K562 (cell line): Measurements from ENCODE around the gene RWDD1. TPM values are rescaled to one million over a fixed set of nuclear protein-coding genes. Genes with fewer than 3 reads are reported as not detected.

Source experiments
- BCOR ChIP-seq: fragments of 450-650 bp; IDR thresholded peaks from 2 replicates; pipeline ENCODE4 v1.6.1; 2016
- BRCA1 ChIP-seq, 2 experiments: fragments of 450-650 bp in 1 of 2; sonication (generic) in 1 of 2; formaldehyde crosslinking in 1 of 2; IDR thresholded peaks; 2 replicates each; pipeline versions ENCODE4 v1.5.0 to v1.6.1; 2017 to 2020; ENCODE audit warnings: mild to moderate bottlenecking in 1 of 2, missing genetic modification reagents in 1 of 2
- CEBPZ ChIP-seq: fragments of 150-350 bp; IDR thresholded peaks from 2 replicates; pipeline ENCODE4 v1.6.1; 2014; ENCODE audit warnings: low read depth, mild to moderate bottlenecking, low read length, borderline replicate concordance
- CREB3 ChIP-seq: fragments of 450-650 bp; conservative IDR thresholded peaks from 2 replicates; pipeline ENCODE4 v1.6.1; 2016; ENCODE audit warnings: missing genetic modification characterization, low read depth, mild to moderate bottlenecking, missing compliant biosample characterization, moderate library complexity
- EP400 ChIP-seq: fragments of 450-650 bp; IDR thresholded peaks from 2 replicates; pipeline ENCODE4 v1.6.1; 2017; ENCODE audit warnings: antibody characterized with exemption, mild to moderate bottlenecking, moderate library complexity
- FOXP1 ChIP-seq: sonication (generic); formaldehyde crosslinking; IDR thresholded peaks from 2 replicates; pipeline ENCODE4 v1.8.0; 2022; ENCODE audit warnings: mild to moderate bottlenecking, missing genetic modification reagents
- GATA2 ChIP-seq: sonication (generic); formaldehyde crosslinking; IDR thresholded peaks from 2 replicates; pipeline ENCODE4 v1.4.0; 2020; ENCODE audit warnings: mild to moderate bottlenecking, missing genetic modification reagents
- GATAD2B ChIP-seq: fragments of 450-650 bp; IDR thresholded peaks from 2 replicates; pipeline ENCODE4 v1.6.1; 2017; ENCODE audit warnings: mild to moderate bottlenecking, borderline replicate concordance
- HDAC2 ChIP-seq: fragments of 450-650 bp; IDR thresholded peaks from 2 replicates; pipeline ENCODE4 v1.6.1; 2016; ENCODE audit warnings: mild to moderate bottlenecking
- KDM1A ChIP-seq, 2 experiments: fragments of 450-650 bp; IDR thresholded peaks; 2 replicates each; pipeline ENCODE4 v1.6.1; 2016; ENCODE audit warnings: mild to moderate bottlenecking in 2 of 2
- KLF13 ChIP-seq: fragments of 450-650 bp; IDR thresholded peaks from 2 replicates; pipeline ENCODE4 v1.6.1; 2016; ENCODE audit warnings: missing genetic modification characterization, low read depth, mild to moderate bottlenecking, missing compliant biosample characterization, moderate library complexity, borderline replicate concordance
- NR2C2 ChIP-seq, 2 experiments: fragments of 200-800 bp in 1 of 2; sonication (Bioruptor generic) in 1 of 2; sonication (generic) in 1 of 2; formaldehyde crosslinking in 1 of 2; IDR thresholded peaks; 2 replicates each; pipeline versions ENCODE4 v1.6.1 to v1.8.0; 2016 to 2022; ENCODE audit warnings: mild to moderate bottlenecking in 1 of 2, missing compliant biosample characterization in 1 of 2, missing genetic modification characterization in 1 of 2, missing genetic modification reagents in 1 of 2
- PCBP1 ChIP-seq: fragments of 200-400 bp; formaldehyde crosslinking; IDR thresholded peaks from 2 replicates; pipeline ENCODE4 v1.6.1; 2018; ENCODE audit warnings: mild to moderate bottlenecking, low read depth, low read length; ENCODE audit not compliant: poor library complexity, severe bottlenecking
- PHF8 ChIP-seq: fragments of 200-600 bp; sonication (generic); IDR thresholded peaks from 2 replicates; pipeline ENCODE4 v1.6.1; 2012; ENCODE audit warnings: mixed run types, mild to moderate bottlenecking, inconsistent platforms, low read length, moderate library complexity, borderline replicate concordance
- PML ChIP-seq: IDR thresholded peaks from 2 replicates; pipeline ENCODE4 v1.6.1; 2012; ENCODE audit warnings: low read length, inconsistent platforms
- RNF2 ChIP-seq: sonication (generic); IDR thresholded peaks from 2 replicates; pipeline ENCODE4 v1.6.1; 2016
- SAFB ChIP-seq: fragments of 200-400 bp; formaldehyde crosslinking; IDR thresholded peaks from 2 replicates; pipeline ENCODE4 v1.6.1; 2017; ENCODE audit warnings: low read depth, low read length, borderline replicate concordance
- SRSF3 ChIP-seq: fragments of 200-400 bp; formaldehyde crosslinking; IDR thresholded peaks from 2 replicates; pipeline ENCODE4 v1.6.1; 2016; ENCODE audit warnings: mild to moderate bottlenecking, low read length, moderate library complexity; ENCODE audit not compliant: insufficient read depth
- TARDBP ChIP-seq: fragments of 450-650 bp; IDR thresholded peaks from 2 replicates; pipeline ENCODE4 v1.6.1; 2016
- TCF7 ChIP-seq: sonication (generic); IDR thresholded peaks from 2 replicates; pipeline ENCODE4 v1.6.1; 2016; ENCODE audit warnings: antibody characterized with exemption, borderline replicate concordance
- TOE1 ChIP-seq, 2 experiments: fragments of 450-650 bp in 1 of 2; sonication (generic) in 1 of 2; formaldehyde crosslinking in 1 of 2; IDR thresholded peaks; 2 replicates each; pipeline versions ENCODE4 v1.7.1 to v1.8.0; 2016 to 2022; ENCODE audit warnings: borderline replicate concordance in 2 of 2, mild to moderate bottlenecking in 2 of 2, antibody characterized with exemption in 1 of 2, inconsistent platforms in 1 of 2, low read depth in 1 of 2, missing genetic modification reagents in 1 of 2, moderate library complexity in 1 of 2
- YBX1 ChIP-seq: fragments of 450-650 bp; IDR thresholded peaks from 2 replicates; pipeline ENCODE4 v1.7.1; 2016; ENCODE audit warnings: mild to moderate bottlenecking
- ZC3H8 ChIP-seq: fragments of 450-650 bp; IDR thresholded peaks from 2 replicates; pipeline ENCODE4 v1.6.1; 2017
- ZFX ChIP-seq: sonication (generic); formaldehyde crosslinking; IDR thresholded peaks from 2 replicates; pipeline ENCODE4 v1.8.0; 2022; ENCODE audit warnings: mild to moderate bottlenecking, missing genetic modification reagents, moderate library complexity
- ZKSCAN8 ChIP-seq: fragments of 200-800 bp; sonication (Bioruptor generic); IDR thresholded peaks from 2 replicates; pipeline ENCODE4 v1.6.1; 2016; ENCODE audit warnings: missing genetic modification characterization, missing compliant biosample characterization
- ZNF263 ChIP-seq: sonication (generic); formaldehyde crosslinking; IDR thresholded peaks from 2 replicates; pipeline ENCODE4 v1.8.0; 2022; ENCODE audit warnings: mild to moderate bottlenecking, missing genetic modification reagents, borderline replicate concordance
- ZNF583 ChIP-seq: fragments of 250-450 bp; sonication (Bioruptor Pico); IDR thresholded peaks from 2 replicates; pipeline ENCODE4 v1.4.0; 2020
- polyA plus RNA-seq, 8 experiments: library from polyadenylated mRNA; depleted of rRNA in 4 of 8; stranded (reverse) in 5 of 8; unstranded in 3 of 8; fragments of >200 nt; fragmentation: Nextera tagmentation in 2 of 8; fragmentation: Illumina TruSeq in 1 of 8; extraction: Ambion mirVana in 2 of 8; extraction: Trizol in 1 of 8; gene quantifications; 2 replicates each; pipeline versions ENCODE4 v1.2.1 to v1.2.3, GENCODE V29; 2011 to 2014; ENCODE audit warnings: inconsistent platforms in 1 of 8, missing spikeins in 1 of 8
- total RNA-seq, 7 experiments: library from RNA; depleted of rRNA in 6 of 7; stranded (reverse); fragments of >200 nt in 6 of 7; fragmentation: Illumina TruSeq in 2 of 7; extraction: Trizol in 2 of 7; gene quantifications; 2 replicates each; pipeline versions ENCODE4 v1.2.1 to v1.2.3, GENCODE V29; 2011 to 2021; ENCODE audit warnings: low replicate concordance in 1 of 7

RWDD1 gene
- total and polyA plus RNA-seq, 9 of the 15 experiments (the other 6 are each of a cell fraction or from before 2014, with no cell fraction given) = 31.9 to 89.8 (median 48.7) TPM

GRCh38 chr6:116562614-116563013 is 8.7 kb upstream of the RWDD1 start (continued):
- TF ChIP-seq NR2C2 (CRISPR knock-in tag; IDR thresholded peaks at IDR 0.05) = no peak
- TF ChIP-seq NR2C2 (tag; IDR thresholded peaks at IDR 0.05) = peak; percentile 78
- no peak for TF ChIP-seq ZKSCAN8 (CRISPR knock-in tag)
- TF ChIP-seq KLF13 (tag) = no peak
- no peak; the same call in 1 of the 2 replicates for TF ChIP-seq BCOR
- TF ChIP-seq SRSF3 = no peak
- no peak for TF ChIP-seq ZNF583 (CRISPR knock-in tag)
- no peak for TF ChIP-seq FOXP1 (CRISPR knock-in tag)
- 0 out of 2 replicates have a peak, but pooled peaks have one; percentile 50 for TF ChIP-seq TCF7
- no peak for TF ChIP-seq BRCA1 (IDR thresholded peaks at IDR 0.05)
- no peak for TF ChIP-seq BRCA1 (CRISPR knock-in tag; IDR thresholded peaks at IDR 0.05)
- no peak for TF ChIP-seq YBX1
- TF ChIP-seq CEBPZ = no peak
- TF ChIP-seq TARDBP = no peak
- no peak for TF ChIP-seq ZNF263
- TF ChIP-seq TOE1 (IDR thresholded peaks at IDR 0.05; ENCODE audit: borderline replicate concordance) = 0 out of 2 replicates have a peak, but pooled peaks have one; percentile 44
- no peak for TF ChIP-seq TOE1 (CRISPR knock-in tag; IDR thresholded peaks at IDR 0.05; ENCODE audit: borderline replicate concordance, low read depth)
- TF ChIP-seq GATA2 = 0 out of 2 replicates have a peak, but pooled peaks have one; percentile 34
- TF ChIP-seq GATAD2B = no peak
- no peak for TF ChIP-seq PML
- 0 out of 2 replicates have a peak, but pooled peaks have one; percentile 27 for TF ChIP-seq HDAC2
- TF ChIP-seq ZFX (CRISPR knock-in tag) = no peak
- 0 out of 2 replicates have a peak, but pooled peaks have one; percentile 55 for TF ChIP-seq CREB3 (tag)
- no peak for TF ChIP-seq EP400
- TF ChIP-seq RNF2 = no peak
- no peak for TF ChIP-seq PHF8
- TF ChIP-seq SAFB = no peak
- no peak for TF ChIP-seq KDM1A (IDR thresholded peaks at IDR 0.05)
- TF ChIP-seq ZC3H8 = no peak
- TF ChIP-seq PCBP1 = no peak
